Natural killer cell treated with Interleukin-12 subunit alpha and Interleukin-12 subunit beta and Interleukin-15 and Interleukin-18, amount 100 ng/mL, for 72 hours (primary cell): ENCODE data around the gene CGN. TPM values are rescaled to one million over a fixed set of nuclear protein-coding genes. Genes with fewer than 3 reads are reported as not detected.
A peak's percentile ranks its signal among the peaks of the same experiment; 100 is the strongest.

Source experiments
- ATAC-seq, 2 donors: fragments of 150-1000 bp; cut with Tn5 transposase in 1 of 2; sonication (Bioruptor Pico), chemical (Tn5 transposase) in 1 of 2; 2 replicates each; pipeline ENCODE4 v1.10.0; 2021
- DNase-seq: peaks from one replicate; pipeline ENCODE4 v3.0.0; 2022; ENCODE audit warnings: low spot score
- H3K27ac Mint-ChIP-seq, 2 donors: 1 replicate in 1 of 2; 2 replicates in 1 of 2; pipeline ENCODE4 v1.8.0; 2022; ENCODE audit warnings: mixed read lengths in 2 of 2, mild to moderate bottlenecking in 1 of 2, moderate library complexity in 1 of 2
- H3K27me3 Mint-ChIP-seq, 2 donors: 1 replicate in 1 of 2; 2 replicates in 1 of 2; pipeline ENCODE4 v1.8.0; 2022; ENCODE audit warnings: mixed read lengths in 2 of 2
- H3K36me3 Mint-ChIP-seq: one replicate; pipeline ENCODE4 v1.8.0; 2022; ENCODE audit warnings: mixed read lengths
- H3K4me1 Mint-ChIP-seq, 2 donors: 1 replicate in 1 of 2; 2 replicates in 1 of 2; pipeline ENCODE4 v1.8.0; 2022; ENCODE audit warnings: low read depth in 2 of 2, mixed read lengths in 2 of 2, mild to moderate bottlenecking in 1 of 2
- H3K4me3 Mint-ChIP-seq: one replicate; pipeline ENCODE4 v1.8.0; 2022; ENCODE audit warnings: mixed read lengths
- H3K9me3 Mint-ChIP-seq: 2 replicates; pipeline ENCODE4 v1.8.0; 2022; ENCODE audit warnings: mixed read lengths
- total RNA-seq, 2 donors: library from RNA; stranded (reverse); gene quantifications; one replicate each; pipeline ENCODE4 v1.2.3, GENCODE V29; 2022

CGN gene
- total RNA-seq, 2 donors from 2014 or later, result 0.31 to 1.8 TPM

- H3K36me3 Mint-ChIP-seq, result no peaks in the 10 kb centered on the region
- H3K27me3 Mint-ChIP-seq, result peaks cover 0 to 3% of the 10 kb centered on the region in 2 donors
- no peaks in the 10 kb centered on the region for H3K9me3 Mint-ChIP-seq
- DNase-seq, result no peak
- no peak for ATAC-seq
- no peak overlapping the region for H3K27ac Mint-ChIP-seq
- H3K4me1 Mint-ChIP-seq, result peaks cover 14% of the 10 kb centered on the region in 2 donors
- H3K4me3 Mint-ChIP-seq, result no peak overlapping the region
These were observed 1.7 kb upstream of the CGN start for GRCh38 chr1:151509350-151510019.

- ATAC-seq (no peak), DNase-seq (no peak)
- Mint-ChIP-seq H3K9me3 (no peaks in the 10 kb centered on the region), H3K36me3 (no peaks in the 10 kb centered on the region), H3K4me3 (peak overlapping the region; percentile 87), H3K4me1 (peaks cover 14% of the 10 kb centered on the region in 2 donors), H3K27me3 (peaks cover 0 to 3% of the 10 kb centered on the region in 2 donors), H3K27ac (peak overlapping the region in 1 of 2 donors; percentile 40)
These were observed 1.2 kb upstream of the CGN start for GRCh38 chr1:151510020-151510405.

- peaks cover 14% of the 10 kb centered on the region in 2 donors for H3K4me1 Mint-ChIP-seq
- H3K27me3 Mint-ChIP-seq, result peaks cover 0 to 3% of the 10 kb centered on the region in 2 donors
- peak overlapping the region; percentile 40 to 64 for H3K27ac Mint-ChIP-seq
- DNase-seq (no peak), ATAC-seq (no peak)
- H3K9me3 Mint-ChIP-seq, result no peaks in the 10 kb centered on the region
- no peaks in the 10 kb centered on the region for H3K36me3 Mint-ChIP-seq
- peak overlapping the region; percentile 87 for H3K4me3 Mint-ChIP-seq
These were observed 602 bp upstream of the CGN start for GRCh38 chr1:151510614-151510956.

- H3K4me1 Mint-ChIP-seq, result peaks cover 12 to 14% of the 10 kb centered on the region in 2 donors
- no peaks in the 10 kb centered on the region for H3K9me3 Mint-ChIP-seq
- DNase-seq, result no peak
- peak overlapping the region; percentile 87 for H3K4me3 Mint-ChIP-seq
- H3K27me3 Mint-ChIP-seq, result no peaks in the 10 kb centered on the region
- ATAC-seq, result peak in 1 of 2 donors; percentile 3
- H3K27ac Mint-ChIP-seq, result no peak overlapping the region
- H3K36me3 Mint-ChIP-seq, result no peaks in the 10 kb centered on the region
These were observed 539 bp downstream of the CGN start for GRCh38 chr1:151511636-151512215.

GRCh38 chr1:151512326-151512725 is 1.1 kb downstream of the CGN start:
- H3K4me1 Mint-ChIP-seq, result peaks cover 12 to 14% of the 10 kb centered on the region in 2 donors
- DNase-seq (no peak), ATAC-seq (no peak)
- no peaks in the 10 kb centered on the region for H3K36me3 Mint-ChIP-seq
- no peaks in the 10 kb centered on the region for H3K9me3 Mint-ChIP-seq
- H3K4me3 Mint-ChIP-seq, result peak overlapping the region; percentile 15
- H3K27ac Mint-ChIP-seq, result no peak overlapping the region
- no peaks in the 10 kb centered on the region for H3K27me3 Mint-ChIP-seq

- Mint-ChIP-seq H3K36me3 (no peaks in the 10 kb centered on the region), H3K27me3 (no peaks in the 10 kb centered on the region), H3K4me3 (peak overlapping the region; percentile 16), H3K27ac (no peak overlapping the region), H3K9me3 (no peaks in the 10 kb centered on the region), H3K4me1 (peaks cover 12 to 14% of the 10 kb centered on the region in 2 donors)
- ATAC-seq (no peak), DNase-seq (no peak)
These were observed 1.8 kb downstream of the CGN start for GRCh38 chr1:151512801-151513625.

GRCh38 chr1:151513626-151514121 is 2.5 kb downstream of the CGN start:
- Mint-ChIP-seq H3K27me3 (no peaks in the 10 kb centered on the region), H3K36me3 (no peaks in the 10 kb centered on the region), H3K4me1 (peaks cover 12 to 14% of the 10 kb centered on the region in 2 donors), H3K4me3 (peak overlapping the region; percentile 16), H3K27ac (no peak overlapping the region), H3K9me3 (no peaks in the 10 kb centered on the region)
- DNase-seq, result no peak
- ATAC-seq, result no peak

GRCh38 chr1:151514366-151514765 is 3.2 kb downstream of the CGN start:
- peaks cover 12 to 14% of the 10 kb centered on the region in 2 donors for H3K4me1 Mint-ChIP-seq
- H3K27ac Mint-ChIP-seq, result no peak overlapping the region
- H3K9me3 Mint-ChIP-seq, result no peaks in the 10 kb centered on the region
- ATAC-seq, result no peak
- no peak overlapping the region for H3K4me3 Mint-ChIP-seq
- no peak for DNase-seq
- H3K27me3 Mint-ChIP-seq, result no peaks in the 10 kb centered on the region
- no peaks in the 10 kb centered on the region for H3K36me3 Mint-ChIP-seq

- DNase-seq (no peak), ATAC-seq (no peak)
- Mint-ChIP-seq H3K9me3 (no peaks in the 10 kb centered on the region), H3K27ac (no peak overlapping the region), H3K27me3 (no peaks in the 10 kb centered on the region), H3K4me1 (peaks cover 12 to 13% of the 10 kb centered on the region in 2 donors), H3K4me3 (no peak overlapping the region), H3K36me3 (no peaks in the 10 kb centered on the region)
These were observed 4.1 kb downstream of the CGN start for GRCh38 chr1:151515265-151515664.

- H3K36me3 Mint-ChIP-seq, result no peaks in the 10 kb centered on the region
- H3K4me1 Mint-ChIP-seq, result peaks cover 7 to 8% of the 10 kb centered on the region in 2 donors
- no peaks in the 10 kb centered on the region for H3K27me3 Mint-ChIP-seq
- ATAC-seq (no peak), DNase-seq (no peak)
- H3K4me3 Mint-ChIP-seq, result no peak overlapping the region
- no peaks in the 10 kb centered on the region for H3K9me3 Mint-ChIP-seq
- no peak overlapping the region for H3K27ac Mint-ChIP-seq
These were observed 4.9 kb downstream of the CGN start for GRCh38 chr1:151516031-151516511.

- no peak for ATAC-seq
- Mint-ChIP-seq H3K27ac (no peak overlapping the region), H3K9me3 (no peaks in the 10 kb centered on the region), H3K27me3 (no peaks in the 10 kb centered on the region), H3K4me1 (peaks cover 0 to 4% of the 10 kb centered on the region in 2 donors), H3K36me3 (no peaks in the 10 kb centered on the region), H3K4me3 (no peak overlapping the region)
- no peak for DNase-seq
These were observed 7.2 kb downstream of the CGN start for GRCh38 chr1:151518431-151518830.

- H3K4me3 Mint-ChIP-seq, result no peak overlapping the region
- no peak for ATAC-seq
- H3K36me3 Mint-ChIP-seq, result no peaks in the 10 kb centered on the region
These were observed 7.7 kb downstream of the CGN start for GRCh38 chr1:151518936-151519335.

GRCh38 chr1:151519667-151520066 is 8.5 kb downstream of the CGN start:
- no peak overlapping the region for H3K4me3 Mint-ChIP-seq
- no peaks in the 10 kb centered on the region for H3K36me3 Mint-ChIP-seq
- no peaks in the 10 kb centered on the region for H3K9me3 Mint-ChIP-seq
- DNase-seq (no peak), ATAC-seq (no peak)
- no peaks in the 10 kb centered on the region for H3K27me3 Mint-ChIP-seq
- no peaks in the 10 kb centered on the region for H3K4me1 Mint-ChIP-seq
- H3K27ac Mint-ChIP-seq, result no peak overlapping the region

More at GRCh38 chr1:151518936-151519335, 7.7 kb downstream of the CGN start:
- H3K27me3 Mint-ChIP-seq, result no peaks in the 10 kb centered on the region
- no peaks in the 10 kb centered on the region for H3K9me3 Mint-ChIP-seq
- DNase-seq, result no peak
- no peak overlapping the region for H3K27ac Mint-ChIP-seq
- no peaks in the 10 kb centered on the region for H3K4me1 Mint-ChIP-seq

- Mint-ChIP-seq H3K9me3 (no peaks in the 10 kb centered on the region), H3K27ac (no peak overlapping the region), H3K4me1 (no peaks in the 10 kb centered on the region), H3K36me3 (no peaks in the 10 kb centered on the region), H3K27me3 (no peaks in the 10 kb centered on the region), H3K4me3 (no peak overlapping the region)
- no peak for ATAC-seq
- DNase-seq, result no peak
These were observed 9.2 kb downstream of the CGN start for GRCh38 chr1:151520359-151520758.
